Activated T-helper 2 cell treated with anti-CD3 and anti-CD28 coated beads, Interferon-gamma antibody, Interleukin-2, Interleukin-4, amounts not matched to agents 10 μg/mL and 5 μg/mL and 100 μg/mL, durations not matched to agents 14 hours and 24 hours and 36 hours (primary cell): ENCODE results near the gene TRPM6. TPM values are rescaled to one million over a fixed set of nuclear protein-coding genes. Genes with fewer than 3 reads are reported as not detected.

Experiments
- DNase-seq: peaks from one replicate; pipeline ENCODE4 v3.0.0; 2021; ENCODE audit warnings: low spot score
- H3K27ac Mint-ChIP-seq: one replicate; pipeline ENCODE4 v1.8.0; 2021; ENCODE audit warnings: mixed read lengths
- H3K27me3 Mint-ChIP-seq: one replicate; pipeline ENCODE4 v1.8.0; 2021; ENCODE audit warnings: low read depth, mixed read lengths
- H3K36me3 Mint-ChIP-seq: one replicate; pipeline ENCODE4 v1.8.0; 2021; ENCODE audit warnings: low read depth, mixed read lengths
- H3K4me1 Mint-ChIP-seq: one replicate; pipeline ENCODE4 v1.8.0; 2021; ENCODE audit warnings: low read depth, mixed read lengths
- H3K4me3 Mint-ChIP-seq: one replicate; pipeline ENCODE4 v1.8.0; 2021; ENCODE audit warnings: low read depth, mild to moderate bottlenecking, moderate library complexity, mixed read lengths
- H3K9me3 Mint-ChIP-seq: one replicate; pipeline ENCODE4 v1.8.0; 2021; ENCODE audit warnings: mixed read lengths
- intact Hi-C: fragments of 100-400 bp; cut with micrococcal nuclease; formaldehyde crosslinking; loops from one replicate; pipeline ENCODE4 v1.15.1; 2023
- total RNA-seq: library from RNA; stranded (reverse); gene quantifications from 2 replicates; pipeline ENCODE4 v1.2.3, GENCODE V29; 2022

The TRPM6 gene
- total RNA-seq, 1 donor from 2014 or later = 0.05 TPM

GRCh38 chr9:74795081-74795480 is 92.6 kb downstream of the TRPM6 start:
- Mint-ChIP-seq H3K4me1 (no peaks in the 10 kb centered on the region), H3K27me3 (peaks cover 8% of the 10 kb centered on the region), H3K36me3 (no peaks in the 10 kb centered on the region), H3K27ac (no peak overlapping the region), H3K9me3 (no peaks in the 10 kb centered on the region), H3K4me3 (no peak overlapping the region)
- DNase-seq = no peak
- intact Hi-C loops = no loop called here

GRCh38 chr9:74784506-74784905 is 103.2 kb downstream of the TRPM6 start:
- intact Hi-C loops = no loop called here
- Mint-ChIP-seq H3K4me1 (no peaks in the 10 kb centered on the region), H3K9me3 (no peaks in the 10 kb centered on the region), H3K27ac (no peak overlapping the region), H3K4me3 (no peak overlapping the region), H3K27me3 (peaks cover 14% of the 10 kb centered on the region), H3K36me3 (no peaks in the 10 kb centered on the region)
- DNase-seq = no peak

- H3K27ac Mint-ChIP-seq = no peak overlapping the region
- H3K4me3 Mint-ChIP-seq = no peak overlapping the region
- intact Hi-C loops = no loop called here
- H3K9me3 Mint-ChIP-seq = no peaks in the 10 kb centered on the region
- DNase-seq = no peak
- H3K27me3 Mint-ChIP-seq = peaks cover 15% of the 10 kb centered on the region
- H3K36me3 Mint-ChIP-seq = no peaks in the 10 kb centered on the region
- H3K4me1 Mint-ChIP-seq = no peaks in the 10 kb centered on the region
Observed at GRCh38 chr9:74783408-74783807, 104.3 kb downstream of the TRPM6 start.

- peak; percentile 38 for DNase-seq
- intact Hi-C loops = loop anchor here (1.0 to 2.0 kb wide), 3 partner anchors 225 to 461 kb away; no protein-coding TSS in a partner anchor
- no peaks in the 10 kb centered on the region for H3K9me3 Mint-ChIP-seq
- H3K27me3 Mint-ChIP-seq = peaks cover 11% of the 10 kb centered on the region
- H3K27ac Mint-ChIP-seq = no peak overlapping the region
- H3K36me3 Mint-ChIP-seq = no peaks in the 10 kb centered on the region
- H3K4me1 Mint-ChIP-seq = peaks cover 2% of the 10 kb centered on the region
- no peak overlapping the region for H3K4me3 Mint-ChIP-seq
Observed at GRCh38 chr9:74777136-74777879, 110.4 kb downstream of the TRPM6 start.

GRCh38 chr9:74775396-74775795 is 112.3 kb downstream of the TRPM6 start:
- Mint-ChIP-seq H3K36me3 (no peaks in the 10 kb centered on the region), H3K27ac (no peak overlapping the region), H3K4me1 (peaks cover 15% of the 10 kb centered on the region), H3K9me3 (no peaks in the 10 kb centered on the region), H3K27me3 (peaks cover 9% of the 10 kb centered on the region), H3K4me3 (no peak overlapping the region)
- DNase-seq = no peak
- intact Hi-C loops = loop anchor here (2.0 kb wide), 1 partner anchor 177 kb away; the partner anchor contains the start of gene C9orf40

GRCh38 chr9:74773886-74774479 is 113.7 kb downstream of the TRPM6 start:
- Mint-ChIP-seq H3K27me3 (peaks cover 6% of the 10 kb centered on the region), H3K27ac (no peak overlapping the region), H3K9me3 (no peaks in the 10 kb centered on the region), H3K4me3 (no peak overlapping the region), H3K4me1 (peaks cover 16% of the 10 kb centered on the region), H3K36me3 (no peaks in the 10 kb centered on the region)
- intact Hi-C loops = loop anchor here (1.0 to 5.0 kb wide), 4 partner anchors 179 to 413 kb away; partner anchors contain the start of genes C9orf40 and CARNMT1
- peak; percentile 55 for DNase-seq

GRCh38 chr9:74772121-74772520 is 115.6 kb downstream of the TRPM6 start:
- DNase-seq = no peak
- peak overlapping the region; percentile 46 for H3K27ac Mint-ChIP-seq
- H3K9me3 Mint-ChIP-seq = no peaks in the 10 kb centered on the region
- H3K4me3 Mint-ChIP-seq = no peak overlapping the region
- H3K27me3 Mint-ChIP-seq = peaks cover 7% of the 10 kb centered on the region
- intact Hi-C loops = loop anchor here (5.0 kb wide), 2 partner anchors 375 to 415 kb away; no protein-coding TSS in a partner anchor
- H3K36me3 Mint-ChIP-seq = no peaks in the 10 kb centered on the region
- H3K4me1 Mint-ChIP-seq = peaks cover 16% of the 10 kb centered on the region

- Mint-ChIP-seq H3K9me3 (no peaks in the 10 kb centered on the region), H3K27me3 (peaks cover 7% of the 10 kb centered on the region), H3K4me1 (peaks cover 16% of the 10 kb centered on the region), H3K4me3 (no peak overlapping the region), H3K36me3 (no peaks in the 10 kb centered on the region), H3K27ac (peak overlapping the region; percentile 46)
- intact Hi-C loops = loop anchor here (5.0 kb wide), 2 partner anchors 376 to 416 kb away; no protein-coding TSS in a partner anchor
- DNase-seq = no peak
Observed at GRCh38 chr9:74771672-74772071, 116.0 kb downstream of the TRPM6 start.

GRCh38 chr9:74771262-74771585 is 116.5 kb downstream of the TRPM6 start:
- H3K27ac Mint-ChIP-seq = peak overlapping the region; percentile 48

GRCh38 chr9:74770508-74771261 is 117.0 kb downstream of the TRPM6 start:
- Mint-ChIP-seq H3K27me3 (peaks cover 10% of the 10 kb centered on the region), H3K27ac (peak overlapping the region; percentile 48), H3K4me1 (peaks cover 16% of the 10 kb centered on the region), H3K9me3 (no peaks in the 10 kb centered on the region), H3K4me3 (no peak overlapping the region), H3K36me3 (no peaks in the 10 kb centered on the region)
- peak; percentile 36 for DNase-seq
- intact Hi-C loops = loop anchor here (5.0 kb wide), 2 partner anchors 377 to 417 kb away; no protein-coding TSS in a partner anchor

More at GRCh38 chr9:74771262-74771585, 116.5 kb downstream of the TRPM6 start:
- H3K4me3 Mint-ChIP-seq = no peak overlapping the region
- DNase-seq = no peak
- intact Hi-C loops = loop anchor here (5.0 kb wide), 2 partner anchors 376 to 416 kb away; no protein-coding TSS in a partner anchor
- no peaks in the 10 kb centered on the region for H3K36me3 Mint-ChIP-seq
- peaks cover 7% of the 10 kb centered on the region for H3K27me3 Mint-ChIP-seq
- peaks cover 16% of the 10 kb centered on the region for H3K4me1 Mint-ChIP-seq
- H3K9me3 Mint-ChIP-seq = no peaks in the 10 kb centered on the region

- Mint-ChIP-seq H3K4me3 (no peak overlapping the region), H3K27me3 (peaks cover 7% of the 10 kb centered on the region), H3K9me3 (no peaks in the 10 kb centered on the region), H3K36me3 (no peaks in the 10 kb centered on the region), H3K27ac (no peak overlapping the region), H3K4me1 (peaks cover 2% of the 10 kb centered on the region)
- intact Hi-C loops = no loop called here
- DNase-seq = no peak
Observed at GRCh38 chr9:74765481-74765971, 122.2 kb downstream of the TRPM6 start.

- no peak for DNase-seq
- H3K27ac Mint-ChIP-seq = no peak overlapping the region
- H3K27me3 Mint-ChIP-seq = peaks cover 5% of the 10 kb centered on the region
- no peaks in the 10 kb centered on the region for H3K36me3 Mint-ChIP-seq
- no peaks in the 10 kb centered on the region for H3K4me1 Mint-ChIP-seq
- H3K4me3 Mint-ChIP-seq = no peak overlapping the region
- intact Hi-C loops = no loop called here
- H3K9me3 Mint-ChIP-seq = no peaks in the 10 kb centered on the region
Observed at GRCh38 chr9:74762950-74763349, 124.8 kb downstream of the TRPM6 start.
